Caco-2 (cell line): ENCODE results near the gene WWOX. TPM values are rescaled to one million over a fixed set of nuclear protein-coding genes. Genes with fewer than 3 reads are reported as not detected.

ENCODE experiments used
- BruUV-seq: library from RNA; stranded (reverse); fragments of 400-500 nt; replicated peaks from 2 replicates; lab custom pipeline; 2021; lab: Mats Ljungman, UMichigan
- CTCF ChIA-PET: fragments of 300-600 bp; sonication (Branson Sonifier 250); formaldehyde crosslinking; loops from one replicate; lab custom pipeline; 2022; ENCODE audit warnings: antibody characterized with exemption; lab: Charles Lee
- POLR2A ChIA-PET: fragments of 300-600 bp; sonication (Branson Sonifier 250); formaldehyde crosslinking; loops from one replicate; lab custom pipeline; 2022; ENCODE audit warnings: antibody characterized with exemption; lab: Charles Lee
- DNase-seq, 2 experiments: peaks; one replicate each; pipeline versions ENCODE4 v3.0.0 to v3.0.0-alpha.2; 2020 to 2022
- H3K27me3 ChIP-seq: replicated peaks from 2 replicates; pipeline ENCODE4 v1.6.0; 2011; ENCODE audit warnings: low read length; ENCODE audit not compliant: control insufficient read depth, insufficient read depth
- H3K36me3 ChIP-seq: 2 replicates; pipeline ENCODE4 v1.5.1; 2011; ENCODE audit warnings: low read length; ENCODE audit not compliant: control insufficient read depth, insufficient read depth
- H3K4me1 ChIP-seq: fragments of 250-450 bp; sonication (Bioruptor Pico); 2 replicates; pipeline ENCODE4 v1.5.1; 2020; ENCODE audit warnings: mild to moderate bottlenecking
- H3K4me3 ChIP-seq: 2 replicates; pipeline ENCODE4 v1.5.1; 2011; ENCODE audit warnings: low read depth, mild to moderate bottlenecking, control low read depth, low read length
- H3K9me3 ChIP-seq: fragments of 250-450 bp; sonication (Bioruptor Pico); 2 replicates; pipeline ENCODE4 v1.5.1; 2020; ENCODE audit warnings: mild to moderate bottlenecking, moderate library complexity
- H3K27ac Mint-ChIP-seq: one replicate; pipeline ENCODE4 v1.8.0; 2022; ENCODE audit warnings: mixed read lengths; ENCODE audit not compliant: unreplicated experiment
- H3K27me3 Mint-ChIP-seq: one replicate; pipeline ENCODE4 v1.8.0; 2022; ENCODE audit warnings: mixed read lengths; ENCODE audit not compliant: insufficient read depth, unreplicated experiment
- H3K36me3 Mint-ChIP-seq: one replicate; pipeline ENCODE4 v1.8.0; 2022; ENCODE audit warnings: mild to moderate bottlenecking, mixed read lengths; ENCODE audit not compliant: insufficient read depth, unreplicated experiment
- H3K4me1 Mint-ChIP-seq: one replicate; pipeline ENCODE4 v1.8.0; 2022; ENCODE audit warnings: low read depth, mixed read lengths; ENCODE audit not compliant: unreplicated experiment
- H3K4me3 Mint-ChIP-seq: one replicate; pipeline ENCODE4 v1.8.0; 2022; ENCODE audit warnings: mild to moderate bottlenecking, moderate library complexity, mixed read lengths; ENCODE audit not compliant: unreplicated experiment
- H3K9me3 Mint-ChIP-seq: one replicate; pipeline ENCODE4 v1.8.0; 2022; ENCODE audit warnings: mixed read lengths; ENCODE audit not compliant: unreplicated experiment
- CTCF ChIP-seq, 2 experiments: fragments of 200-600 bp in 1 of 2; IDR thresholded peaks; 1 replicate in 1 of 2; 2 replicates in 1 of 2; pipeline versions ENCODE4 v1.5.1 to v1.8.0; 2011 to 2022; ENCODE audit warnings: antibody characterized with exemption in 1 of 2, control low read depth in 1 of 2, inconsistent platforms in 1 of 2, low read depth in 1 of 2, low read length in 1 of 2, mild to moderate bottlenecking in 1 of 2, moderate library complexity in 1 of 2; ENCODE audit not compliant: insufficient read depth in 1 of 2, severe bottlenecking in 1 of 2, unreplicated experiment in 1 of 2
- intact Hi-C: fragments of 100-400 bp; cut with micrococcal nuclease; formaldehyde crosslinking; loops from one replicate; pipeline ENCODE4 v1.10.0; 2022; ENCODE audit not compliant: unreplicated experiment
- total RNA-seq: library from RNA; stranded (reverse); gene quantifications from 2 replicates; pipeline ENCODE4 v1.2.3, GENCODE V29; 2022

The WWOX gene
- total RNA-seq, 1 experiment from 2014 or later, result 45.0 TPM

- no peak overlapping the region for H3K27ac Mint-ChIP-seq
- peaks cover 6% of the 10 kb centered on the region for H3K4me1 Mint-ChIP-seq
- DNase-seq, result no peak
- ChIA-PET CTCF (no interaction called here), POLR2A (no interaction called here)
- Histone ChIP-seq H3K27me3 (no peaks in the 10 kb centered on the region), H3K9me3 (no peaks in the 10 kb centered on the region), H3K36me3 (no peaks in the 10 kb centered on the region), H3K4me3 (no peak overlapping the region), H3K4me1 (0 out of 2 replicates have a peak, but pooled peaks cover 3% of the 10 kb centered on the region)
- intact Hi-C loops, result no loop called here
- H3K9me3 Mint-ChIP-seq, result no peaks in the 10 kb centered on the region
- no TSS peak for BruUV-seq
- TF ChIP-seq CTCF (IDR thresholded peaks at IDR 0.05; ENCODE audit: insufficient read depth in 1 of 2, low read depth in 1 of 2, low read length in 1 of 2, severe bottlenecking in 1 of 2, unreplicated experiment in 1 of 2), result no peak
- H3K4me3 Mint-ChIP-seq, result no peak overlapping the region
- no peaks in the 10 kb centered on the region for H3K36me3 Mint-ChIP-seq
- H3K27me3 Mint-ChIP-seq, result peaks cover 5% of the 10 kb centered on the region
Observed at GRCh38 chr16:78812582-78812981, 713.1 kb downstream of the WWOX start.

DNA sequence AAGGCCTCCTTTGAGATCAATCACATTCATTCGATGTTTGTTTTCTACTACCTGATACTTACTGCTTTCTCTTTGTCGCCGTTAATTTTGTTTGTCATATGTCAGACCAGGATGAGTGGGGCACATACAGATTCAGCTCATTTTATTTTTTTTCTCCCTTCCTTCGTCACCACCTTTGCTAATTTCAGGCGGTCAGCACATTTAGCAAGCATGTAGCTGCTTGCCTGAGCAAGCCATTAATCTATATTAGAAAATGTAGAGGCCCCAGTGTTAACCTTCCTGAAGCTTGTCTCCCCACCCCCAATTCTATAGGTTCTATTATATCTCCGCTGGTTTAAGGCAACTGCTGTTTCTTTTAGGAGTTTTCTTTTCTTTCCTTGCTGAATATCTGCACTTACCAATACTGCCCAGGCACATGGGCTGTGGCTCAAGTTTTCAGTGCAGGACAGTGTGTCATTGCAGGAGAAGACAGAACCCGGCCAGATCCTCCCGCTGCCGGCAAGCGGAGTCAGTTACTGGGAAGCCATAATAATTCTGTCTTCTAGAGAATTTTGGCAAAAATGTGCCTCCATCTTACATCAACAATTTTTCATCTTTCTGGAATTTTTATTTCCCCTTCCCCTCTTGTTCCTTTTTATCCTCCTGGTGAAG lies 714.3 kb downstream of the WWOX start:
- Histone ChIP-seq H3K9me3 (no peaks in the 10 kb centered on the region), H3K4me3 (no peak overlapping the region), H3K36me3 (no peaks in the 10 kb centered on the region), H3K4me1 (0 out of 2 replicates have a peak, but pooled peaks cover 3% of the 10 kb centered on the region), H3K27me3 (no peaks in the 10 kb centered on the region)
- H3K36me3 Mint-ChIP-seq, result no peaks in the 10 kb centered on the region
- H3K9me3 Mint-ChIP-seq, result no peaks in the 10 kb centered on the region
- ChIA-PET POLR2A (no interaction called here), CTCF (no interaction called here)
- intact Hi-C loops, result no loop called here
- TF ChIP-seq CTCF (IDR thresholded peaks at IDR 0.05; ENCODE audit: insufficient read depth in 1 of 2, low read depth in 1 of 2, low read length in 1 of 2, severe bottlenecking in 1 of 2, unreplicated experiment in 1 of 2), result no peak
- peaks cover 6% of the 10 kb centered on the region for H3K4me1 Mint-ChIP-seq
- H3K27me3 Mint-ChIP-seq, result peaks cover 5% of the 10 kb centered on the region
- H3K4me3 Mint-ChIP-seq, result no peak overlapping the region
- no peak for DNase-seq
- no peak overlapping the region for H3K27ac Mint-ChIP-seq
- no TSS peak for BruUV-seq

- Mint-ChIP-seq H3K36me3 (no peaks in the 10 kb centered on the region), H3K4me1 (peaks cover 6% of the 10 kb centered on the region), H3K27me3 (peaks cover 2% of the 10 kb centered on the region), H3K4me3 (no peak overlapping the region), H3K9me3 (peaks cover 2% of the 10 kb centered on the region), H3K27ac (no peak overlapping the region)
- no peaks in the 10 kb centered on the region for H3K36me3 ChIP-seq
- CTCF ChIA-PET, result no interaction called here
- H3K9me3 ChIP-seq, result no peaks in the 10 kb centered on the region
- POLR2A ChIA-PET, result no interaction called here
- intact Hi-C loops, result no loop called here
- no peak for DNase-seq
- TF ChIP-seq CTCF (IDR thresholded peaks at IDR 0.05; ENCODE audit: insufficient read depth in 1 of 2, low read depth in 1 of 2, low read length in 1 of 2, severe bottlenecking in 1 of 2, unreplicated experiment in 1 of 2), result no peak
- 0 out of 2 replicates have a peak, but pooled peaks cover 3% of the 10 kb centered on the region for H3K4me1 ChIP-seq
- no TSS peak for BruUV-seq
- no peak overlapping the region for H3K4me3 ChIP-seq
- H3K27me3 ChIP-seq, result no peaks in the 10 kb centered on the region
Observed at GRCh38 chr16:78815713-78816112, 716.3 kb downstream of the WWOX start.
